Inflammatory macrophage (primary cell): ENCODE measurements around the gene SPANXN5.
"Not testable (repeated sequence)": the region's sequence is repeated elsewhere in the genome, so short reads cannot be mapped to it uniquely, and the experiment has no call there.

Experiments
- DNase-seq, 2 donors: peaks; one replicate each; pipeline ENCODE4 v3.0.0-alpha.2; 2020 to 2022
- total RNA-seq, 18 experiments: gene quantifications; one replicate each; lab custom pipeline; 2026; ENCODE audit warnings: mixed read lengths in 6 of 18, inconsistent platforms in 2 of 18; lab: John Stamatoyannopoulos, UW

SPANXN5 gene, protein sequence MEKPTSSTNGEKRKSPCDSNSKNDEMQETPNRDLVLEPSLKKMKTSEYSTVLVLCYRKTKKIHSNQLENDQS
- 0 to 0.27 (median 0) reads per million in 18 experiments for total RNA-seq

DNA sequence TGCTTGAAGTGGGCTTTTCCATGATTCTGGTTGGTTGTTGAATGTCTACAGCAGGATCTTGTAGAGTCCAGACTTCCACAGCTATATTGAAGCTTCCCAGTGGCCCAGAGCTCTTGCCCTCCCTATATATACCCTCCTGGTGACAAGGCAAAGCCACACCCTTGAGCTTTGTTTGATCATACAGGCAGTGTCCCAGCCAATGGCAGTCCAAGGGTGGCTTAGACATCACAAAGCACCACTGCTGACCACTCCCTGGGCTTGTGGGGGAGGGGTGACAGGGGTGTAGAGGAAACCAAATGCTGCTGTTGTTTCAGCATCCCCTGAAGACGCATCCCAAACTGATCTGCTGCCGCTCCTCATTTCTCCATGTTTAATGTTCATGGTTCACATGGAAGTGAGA is at the start of gene SPANXN5:
SPANXN5 (minus strand) TSS at position 101 of the 400 bp plus-strand sequence; CDS start at position 22, 79 bp downstream.
- DNase-seq: not testable (repeated sequence)

DNA sequence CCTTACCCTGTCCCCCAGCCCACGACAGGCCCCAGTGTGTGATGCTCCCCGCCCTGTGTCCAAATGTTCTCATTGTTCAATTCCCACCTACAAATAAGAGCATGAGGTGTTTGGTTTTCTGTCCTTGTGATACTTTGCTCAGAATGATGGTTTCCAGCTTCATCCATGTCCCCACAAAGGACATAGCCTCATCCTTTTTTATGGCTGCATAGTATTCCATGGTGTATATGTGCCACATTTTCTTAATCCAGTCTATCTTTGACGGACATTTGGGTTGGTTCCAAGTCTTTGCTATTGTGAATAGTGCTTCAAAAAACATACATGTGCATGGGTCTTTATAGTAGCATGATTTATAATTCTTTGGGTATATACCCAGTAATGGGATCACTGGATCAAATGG is 46.4 kb upstream of the SPANXN5 start:
- DNase-seq: not testable (repeated sequence)

DNA sequence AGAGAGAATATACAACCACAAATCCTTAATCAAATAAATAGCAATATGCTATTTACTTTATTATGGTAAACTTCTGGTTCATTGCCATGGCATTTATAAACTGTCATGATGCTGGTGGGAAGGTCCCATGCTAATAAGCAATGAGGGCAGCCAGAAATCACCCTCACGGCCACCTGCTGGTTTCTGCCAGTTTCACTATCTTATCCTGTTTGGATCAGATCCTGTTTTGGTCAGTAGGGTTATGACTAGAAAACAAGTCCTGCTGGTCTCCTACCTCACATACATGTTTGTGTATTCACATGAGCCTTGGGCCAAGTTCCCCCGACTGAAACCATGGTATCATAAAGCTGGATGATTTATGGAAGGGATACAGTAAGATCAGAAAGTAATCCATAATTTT is 41.9 kb upstream of the SPANXN5 start:
- DNase-seq: no peak

DNA sequence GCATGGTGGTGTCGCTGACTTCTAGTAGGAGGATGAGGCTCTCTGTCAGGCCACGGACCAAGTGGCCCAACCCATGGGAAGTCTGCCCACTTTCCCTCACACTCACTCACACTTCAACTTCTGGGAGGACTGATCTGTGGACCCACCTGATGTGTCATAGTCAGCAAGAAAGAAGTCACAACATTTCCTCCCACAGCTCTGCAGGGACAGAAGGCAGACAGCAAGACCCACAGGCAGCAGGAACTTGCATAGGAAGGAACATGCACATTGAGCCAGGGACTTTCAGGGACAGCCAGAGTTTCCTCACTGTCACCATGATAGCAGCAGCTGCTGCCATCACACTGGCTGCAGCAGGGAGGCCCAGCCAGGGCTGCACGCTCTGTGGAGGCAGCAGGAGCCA is 33.3 kb upstream of the SPANXN5 start:
- peak; percentile 55 to 85 for DNase-seq

DNA sequence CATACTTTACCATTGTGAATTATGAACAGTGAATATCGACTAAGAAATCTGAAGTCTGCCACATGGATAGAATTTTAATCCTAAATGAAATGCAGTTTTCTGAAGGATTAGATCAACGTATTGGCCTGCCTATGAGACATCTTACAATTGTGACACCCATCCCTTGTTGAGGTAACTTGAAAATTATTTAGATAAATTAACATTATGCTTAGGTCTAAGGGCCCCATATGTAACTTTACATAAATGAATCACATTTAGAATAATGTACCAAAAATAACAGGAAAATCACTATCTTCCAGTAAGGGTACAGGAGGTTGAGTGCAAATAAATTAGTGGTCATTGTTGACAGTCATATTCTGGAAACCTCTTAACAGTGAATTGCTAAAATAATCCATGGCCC is 27.4 kb upstream of the SPANXN5 start:
- no peak for DNase-seq

GRCh38 chrX:52821079-52821760 is 24.0 kb upstream of the SPANXN5 start:
- DNase-seq: no peak

GRCh38 chrX:52819788-52820187 is 22.6 kb upstream of the SPANXN5 start:
- no peak for DNase-seq

DNA sequence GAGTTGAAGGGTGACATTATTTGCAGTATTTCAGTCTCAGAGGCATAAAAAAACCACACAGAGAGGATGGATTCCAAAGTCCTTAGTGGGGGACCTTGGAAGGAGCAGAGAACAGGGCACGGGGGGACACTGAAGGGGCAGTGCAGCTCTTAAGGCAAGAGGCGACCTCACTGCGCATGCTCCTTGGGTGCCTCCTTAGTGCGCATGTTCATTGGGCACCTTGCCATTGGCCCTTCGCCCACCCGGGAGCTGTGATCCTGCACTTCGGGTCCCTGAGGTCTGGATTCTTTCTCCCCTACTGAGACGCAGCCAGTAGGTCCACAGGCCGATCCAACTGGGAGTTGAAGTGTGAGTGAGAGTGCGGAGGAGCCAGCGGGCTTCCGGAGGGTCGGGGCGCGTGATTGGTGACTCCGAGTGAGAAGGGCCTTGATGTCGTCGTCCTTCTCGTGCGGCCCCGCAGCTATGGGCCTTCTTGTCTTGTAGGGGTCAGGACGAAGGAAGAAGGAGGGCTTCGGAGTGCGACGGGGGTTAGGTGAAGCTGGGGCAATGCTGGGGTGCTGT is 13.9 kb upstream of the SPANXN5 start, which contains the start of gene XAGE5:
XAGE5 (plus strand) TSS at position 223 of the 561 bp plus-strand sequence. CDS start 1,280 bp downstream, outside the sequence.
- no peak for DNase-seq

DNA sequence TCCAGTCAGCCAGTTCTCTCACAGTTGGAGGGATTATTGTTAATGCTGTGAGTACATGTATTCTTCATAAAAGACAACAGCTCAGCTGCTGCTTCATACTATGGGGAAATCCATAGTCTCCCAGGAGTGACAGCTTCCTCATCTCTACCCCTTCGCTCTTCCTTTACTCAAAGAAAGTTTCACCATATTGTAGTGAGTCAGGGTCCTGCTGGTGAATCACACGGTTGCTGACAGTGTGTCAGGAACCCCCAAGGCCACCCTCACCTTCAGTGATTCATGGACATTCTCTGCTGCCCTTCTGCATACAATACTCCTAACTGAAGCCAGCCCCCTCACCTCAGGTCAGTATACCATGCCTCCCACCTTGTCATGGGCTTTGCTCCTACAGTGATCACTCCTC is 7.6 kb upstream of the SPANXN5 start:
- DNase-seq: peak; percentile 33 to 47

GRCh38 chrX:52773504-52773903 is 23.7 kb downstream of the SPANXN5 start:
- not testable (repeated sequence) for DNase-seq

GRCh38 chrX:52765983-52766382 is 31.2 kb downstream of the SPANXN5 start:
- DNase-seq: not testable (repeated sequence)

DNA sequence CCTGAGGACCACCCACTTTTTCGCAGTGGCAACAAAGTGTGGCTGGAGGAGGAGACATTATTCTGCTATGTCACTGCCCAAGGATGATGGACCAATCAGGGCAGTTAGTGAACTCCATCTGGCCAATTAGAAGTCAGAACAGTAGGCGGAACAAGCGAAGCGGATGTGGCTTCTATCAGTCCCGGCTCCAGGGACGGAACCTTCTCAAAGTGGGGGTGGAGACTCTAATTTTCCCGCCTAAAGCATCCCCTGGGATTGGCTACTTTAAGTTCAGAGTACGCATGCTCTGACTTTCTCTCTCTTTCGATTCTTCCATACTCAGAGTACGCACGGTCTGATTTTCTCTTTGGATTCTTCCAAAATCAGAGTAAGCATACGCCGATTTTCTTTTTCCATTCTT is 46.3 kb downstream of the SPANXN5 start, which contains the start of gene SSX2B:
SSX2B (plus strand) TSS at position 301 of the 400 bp plus-strand sequence. CDS start 1,429 bp downstream, outside the sequence.
- not testable (repeated sequence) for DNase-seq
